Gastroesophageal sphincter (tissue), 4 donors: Measurements from ENCODE around the gene SF3A1. TPM values are rescaled to one million over a fixed set of nuclear protein-coding genes. Genes with fewer than 3 reads are reported as not detected.
"Not testable (repeated sequence)": the region's sequence is repeated elsewhere in the genome, so short reads cannot be mapped to it uniquely, and the experiment has no call there.

Experiments used
- ATAC-seq: fragments of 150-250 bp; one replicate; pipeline ENCODE4 v1.9.1; 2016; ENCODE audit warnings: mild to moderate bottlenecking, moderate library complexity
- H3K27ac ChIP-seq, 4 donors: fragments of 200-600 bp; sonication (generic) in 3 of 4; 1 replicate in 3 of 4; 2 replicates in 1 of 4; pipeline ENCODE4 v1.5.1; 2016 to 2019
- H3K27me3 ChIP-seq: fragments of 200-600 bp; sonication (generic); one replicate; pipeline ENCODE4 v1.5.1; 2019
- H3K36me3 ChIP-seq, 2 donors: fragments of 200-600 bp; sonication (generic); one replicate each; pipeline ENCODE4 v1.5.1; 2019; ENCODE audit warnings: control low read depth in 1 of 2
- H3K4me1 ChIP-seq, 3 donors: fragments of 200-600 bp; sonication (generic); 1 replicate in 2 of 3; 2 replicates in 1 of 3; pipeline ENCODE4 v1.5.1; 2016 to 2019; ENCODE audit warnings: control low read depth in 2 of 3
- H3K4me3 ChIP-seq, 2 donors: fragments of 200-600 bp; sonication (generic); one replicate each; pipeline ENCODE4 v1.5.1; 2019; ENCODE audit warnings: mild to moderate bottlenecking in 1 of 2, moderate library complexity in 1 of 2
- H3K9me3 ChIP-seq, 3 donors: fragments of 200-600 bp; sonication (generic); one replicate each; pipeline ENCODE4 v1.5.1; 2017 to 2019; ENCODE audit warnings: control low read depth in 2 of 3
- EP300 ChIP-seq: sonication (generic); formaldehyde crosslinking; IDR thresholded peaks from one replicate; pipeline ENCODE4 v1.6.1; 2017; ENCODE audit warnings: antibody characterized with exemption, mild to moderate bottlenecking
- POLR2A ChIP-seq, 2 donors: fragments of 450-650 bp; IDR thresholded peaks; one replicate each; pipeline ENCODE4 v1.6.1; 2017; ENCODE audit warnings: antibody characterized with exemption in 2 of 2, mild to moderate bottlenecking in 2 of 2, moderate library complexity in 1 of 2
- POLR2AphosphoS5 ChIP-seq: sonication (generic); formaldehyde crosslinking; IDR thresholded peaks from one replicate; pipeline ENCODE4 v1.6.1; 2017; ENCODE audit warnings: antibody characterized with exemption
- WGBS, 2 donors: methylation state at CpG; one replicate each; pipeline ENCODE4 v1.1.5; 2018; ENCODE audit warnings: low coverage in 1 of 2; 5-methylcytosine and 5-hydroxymethylcytosine counted together
- total RNA-seq, 4 donors: library from RNA; depleted of rRNA; stranded (reverse); fragments of >200 nt; gene quantifications; one replicate each; pipeline ENCODE4 v1.1.0, GENCODE V29; 2016
- TF ChIP-seq, protein P1 (sequence below), 4 experiments: fragments of 200-600 bp in 2 of 4; fragments of 450-650 bp in 2 of 4; sonication (generic) in 1 of 4; IDR thresholded peaks; one replicate each; pipeline ENCODE4 v1.5.1; 2017 to 2019; ENCODE audit warnings: antibody characterized with exemption in 4 of 4, mild to moderate bottlenecking in 2 of 4, moderate library complexity in 2 of 4

Gene SF3A1
- total RNA-seq, 4 donors from 2014 or later, result 46.1 to 80.8 (median 63.7) TPM

DNA sequence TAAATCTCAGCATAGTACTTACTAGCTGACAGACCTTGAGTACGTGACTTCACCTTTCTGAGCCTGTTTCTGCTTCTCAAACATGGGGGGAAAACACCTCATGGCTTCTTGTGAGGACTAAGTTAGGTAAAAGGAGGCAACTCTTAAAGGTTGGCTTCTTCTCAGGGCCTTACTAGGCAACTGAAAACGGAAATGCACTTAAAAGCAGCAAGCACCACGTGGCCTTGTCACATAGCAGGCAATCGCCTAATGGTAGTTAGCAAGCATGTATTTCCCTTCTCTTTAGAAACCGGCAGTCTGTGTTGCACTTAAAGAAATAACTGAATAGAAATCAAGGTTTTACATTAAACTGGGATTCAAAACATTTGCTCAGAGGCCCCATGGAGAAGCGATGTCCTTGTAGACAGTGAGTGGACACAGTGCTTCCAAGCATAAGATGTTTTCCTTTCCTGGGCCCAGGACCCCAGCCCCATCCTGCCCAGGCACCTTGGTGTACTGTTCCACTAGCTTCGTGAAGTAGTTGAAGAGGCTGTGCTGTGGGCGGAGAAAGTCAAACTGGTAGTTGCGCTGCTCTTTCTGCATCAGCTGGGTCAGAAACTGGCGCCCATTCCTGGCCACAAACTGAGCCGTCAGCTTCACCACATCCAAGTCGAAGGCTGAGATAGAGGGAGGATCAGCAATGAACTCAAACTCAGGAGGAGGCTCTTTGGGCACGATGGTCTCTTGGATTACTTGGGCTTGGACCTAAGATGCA, 12.1 kb downstream of the SF3A1 start:
- Histone ChIP-seq H3K4me1 (peaks cover 0 to 42% (median 3%) of the 10 kb centered on the region in 3 donors), H3K9me3 (no peaks in the 10 kb centered on the region), H3K36me3 (peaks cover 6 to 100% of the 10 kb centered on the region in 2 donors), H3K27ac (no peak overlapping the region), H3K4me3 (no peak overlapping the region), H3K27me3 (no peaks in the 10 kb centered on the region)
- TF ChIP-seq, protein P1, sequence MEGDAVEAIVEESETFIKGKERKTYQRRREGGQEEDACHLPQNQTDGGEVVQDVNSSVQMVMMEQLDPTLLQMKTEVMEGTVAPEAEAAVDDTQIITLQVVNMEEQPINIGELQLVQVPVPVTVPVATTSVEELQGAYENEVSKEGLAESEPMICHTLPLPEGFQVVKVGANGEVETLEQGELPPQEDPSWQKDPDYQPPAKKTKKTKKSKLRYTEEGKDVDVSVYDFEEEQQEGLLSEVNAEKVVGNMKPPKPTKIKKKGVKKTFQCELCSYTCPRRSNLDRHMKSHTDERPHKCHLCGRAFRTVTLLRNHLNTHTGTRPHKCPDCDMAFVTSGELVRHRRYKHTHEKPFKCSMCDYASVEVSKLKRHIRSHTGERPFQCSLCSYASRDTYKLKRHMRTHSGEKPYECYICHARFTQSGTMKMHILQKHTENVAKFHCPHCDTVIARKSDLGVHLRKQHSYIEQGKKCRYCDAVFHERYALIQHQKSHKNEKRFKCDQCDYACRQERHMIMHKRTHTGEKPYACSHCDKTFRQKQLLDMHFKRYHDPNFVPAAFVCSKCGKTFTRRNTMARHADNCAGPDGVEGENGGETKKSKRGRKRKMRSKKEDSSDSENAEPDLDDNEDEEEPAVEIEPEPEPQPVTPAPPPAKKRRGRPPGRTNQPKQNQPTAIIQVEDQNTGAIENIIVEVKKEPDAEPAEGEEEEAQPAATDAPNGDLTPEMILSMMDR (IDR thresholded peaks at IDR 0.05), result no peak
- TF ChIP-seq POLR2A (IDR thresholded peaks at IDR 0.05), result no peak
- no peak for TF ChIP-seq EP300
- 91 to 96% methylated on average over 5 to 6 of the region's 13 CpGs for WGBS, 2 donors
- ATAC-seq, result no peak

DNA sequence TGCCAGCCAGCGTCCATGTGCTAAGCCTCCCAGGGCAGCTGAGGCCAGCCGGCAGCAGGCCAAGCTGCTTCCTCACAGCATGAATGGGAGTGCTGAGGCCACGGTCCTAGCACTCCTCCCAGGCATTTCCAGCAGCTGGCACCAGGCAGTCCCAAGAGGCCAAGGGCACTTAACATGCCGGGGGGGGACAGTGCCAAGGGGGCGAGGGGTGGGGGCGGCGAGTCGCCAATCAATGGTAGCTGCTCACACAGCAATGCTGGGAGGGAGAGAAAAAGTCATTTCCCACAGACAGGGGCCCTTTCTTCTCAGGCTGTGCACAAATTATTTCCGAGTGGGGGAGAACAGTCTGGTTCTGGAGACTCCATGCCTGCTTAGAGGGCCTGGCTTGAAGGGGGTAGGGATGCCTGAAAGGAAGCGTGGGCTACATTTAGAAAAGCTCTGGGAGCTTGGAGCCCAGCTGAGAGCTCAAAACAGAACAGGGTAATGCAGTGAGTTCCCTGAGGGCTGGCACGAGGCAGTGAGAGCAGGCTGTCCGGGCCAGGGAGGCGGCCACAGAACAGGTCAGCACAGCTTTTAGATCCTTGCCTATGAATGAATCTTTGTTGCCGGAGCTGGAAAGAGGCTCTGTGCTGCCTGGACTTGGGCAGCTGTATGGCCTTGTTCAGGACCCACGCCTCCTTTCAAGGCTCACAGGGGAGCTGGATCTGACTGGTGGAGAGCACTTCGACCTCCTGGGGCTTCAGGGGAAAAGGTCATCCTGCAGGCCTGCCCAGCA, 15.6 kb downstream of the SF3A1 start:
- H3K27ac ChIP-seq, result peak overlapping the region in 3 of 4 donors; percentile 53 to 60 (median 53)
- no peaks in the 10 kb centered on the region for H3K27me3 ChIP-seq
- H3K4me1 ChIP-seq, result peaks cover 0 to 23% (median 0%) of the 10 kb centered on the region in 3 donors
- peak; percentile 61 for ATAC-seq
- WGBS, 2 donors, result 73 to 100% methylated on average over 1 to 8 of the region's 16 CpGs
- no peaks in the 10 kb centered on the region for H3K9me3 ChIP-seq
- TF ChIP-seq, protein P1 (IDR thresholded peaks at IDR 0.05), result no peak
- TF ChIP-seq POLR2AphosphoS5, result no peak
- no peak for TF ChIP-seq EP300
- TF ChIP-seq POLR2A (IDR thresholded peaks at IDR 0.05), result no peak
- peaks cover 6 to 100% of the 10 kb centered on the region in 2 donors for H3K36me3 ChIP-seq
- no peak overlapping the region for H3K4me3 ChIP-seq

- peaks cover 0 to 21% (median 0%) of the 10 kb centered on the region in 3 donors for H3K4me1 ChIP-seq
- WGBS, 2 donors, result 93 to 100% methylated on average over 1 to 3 of the region's 7 CpGs
- H3K4me3 ChIP-seq, result no peak overlapping the region
- no peaks in the 10 kb centered on the region for H3K9me3 ChIP-seq
- peak overlapping the region in 1 of 4 donors; percentile 5 for H3K27ac ChIP-seq
- ATAC-seq, result no peak
- TF ChIP-seq POLR2AphosphoS5 (no peak), EP300 (no peak), POLR2A (IDR thresholded peaks at IDR 0.05) (no peak)
- TF ChIP-seq, protein P1 (IDR thresholded peaks at IDR 0.05), result no peak
- H3K36me3 ChIP-seq, result peaks cover 13 to 100% of the 10 kb centered on the region in 2 donors
- no peaks in the 10 kb centered on the region for H3K27me3 ChIP-seq
Measured at GRCh38 chr22:30338802-30339201, 17.9 kb downstream of the SF3A1 start.

DNA sequence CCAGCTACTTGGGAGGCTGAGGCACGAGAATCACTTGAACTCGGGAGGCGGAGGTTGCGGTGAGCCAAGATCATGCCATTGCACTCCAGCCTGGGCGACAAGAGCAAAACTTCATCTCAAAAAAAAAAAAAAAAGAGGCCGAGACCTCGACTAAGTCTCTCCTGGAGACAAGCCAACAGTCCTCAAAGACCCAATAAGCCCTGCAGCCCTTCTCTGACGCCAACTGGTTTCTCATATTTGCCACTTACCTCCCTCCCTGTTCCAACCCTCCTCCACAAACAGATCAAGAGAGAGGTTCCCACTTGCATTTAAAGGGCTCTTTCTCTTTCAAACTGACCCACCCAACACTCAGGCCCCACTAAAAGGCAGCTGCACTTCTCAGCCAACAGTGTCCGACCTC, 18.4 kb downstream of the SF3A1 start:
- not testable (repeated sequence) for H3K27me3 ChIP-seq, H3K4me3 ChIP-seq, ATAC-seq, H3K9me3 ChIP-seq
- peaks cover 0 to 16% (median 0%) of the 10 kb centered on the region in 3 donors for H3K4me1 ChIP-seq
- H3K36me3 ChIP-seq, result peaks cover 13 to 100% of the 10 kb centered on the region in 2 donors
- H3K27ac ChIP-seq, result peak overlapping the region in 1 of 4 donors; percentile 5
- WGBS, 2 donors, result 71% methylated on average over 9 of the region's 9 CpGs; no CpG with 5 or more reads in 1 of the 2 donors

- no peak overlapping the region for H3K4me3 ChIP-seq
- no peak for ATAC-seq
- H3K9me3 ChIP-seq, result no peaks in the 10 kb centered on the region
- WGBS, 2 donors, result 83% methylated on average over 5 of the region's 8 CpGs; no CpG with 5 or more reads in 1 of the 2 donors
- H3K27ac ChIP-seq, result peak overlapping the region in 1 of 4 donors; percentile 35
- H3K4me1 ChIP-seq, result peaks cover 0 to 9% (median 0%) of the 10 kb centered on the region in 3 donors
- no peaks in the 10 kb centered on the region for H3K27me3 ChIP-seq
- TF ChIP-seq POLR2AphosphoS5 (no peak), POLR2A (IDR thresholded peaks at IDR 0.05) (no peak), EP300 (no peak)
- TF ChIP-seq, protein P1 (IDR thresholded peaks at IDR 0.05), result no peak
- peaks cover 10 to 100% of the 10 kb centered on the region in 2 donors for H3K36me3 ChIP-seq
Measured at GRCh38 chr22:30337461-30337778, 19.3 kb downstream of the SF3A1 start.
